ENCODE results near the gene CCR9.

DNA sequence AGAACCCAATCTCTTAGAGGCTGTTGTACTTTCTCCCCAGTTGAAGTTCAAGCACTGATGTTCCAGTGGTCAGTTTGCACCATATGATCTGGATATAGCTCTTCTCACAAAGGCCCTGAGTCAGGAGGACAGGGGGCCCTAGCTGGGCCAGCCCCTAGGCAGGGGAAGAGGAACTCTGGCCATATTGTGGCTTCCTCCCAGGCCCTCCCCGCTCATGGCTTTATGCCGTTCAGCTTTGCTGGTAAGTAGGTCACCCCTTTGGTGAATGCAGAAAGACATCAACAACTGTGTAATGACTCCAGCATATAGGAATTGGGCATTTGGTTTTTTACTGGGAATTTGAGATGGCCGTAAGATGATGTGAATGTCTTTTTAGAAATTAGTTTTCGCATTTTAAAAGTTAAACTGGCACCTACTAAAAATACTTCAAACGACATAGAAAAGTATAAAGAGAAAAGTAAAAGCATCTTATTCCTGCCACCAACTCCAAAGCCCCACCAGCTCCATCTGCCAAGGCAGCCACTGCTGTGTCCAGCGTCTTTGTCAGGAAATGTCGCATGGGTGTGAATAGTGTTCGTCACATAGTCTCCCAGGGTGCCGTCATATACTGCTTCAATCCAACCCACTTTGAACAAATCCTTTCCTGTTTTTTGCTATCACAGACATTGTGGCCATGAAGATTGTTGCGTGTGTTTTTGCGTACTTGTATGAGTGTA lies 25.3 kb downstream of the CCR9 start:
- TF ChIP-seq, protein P1, sequence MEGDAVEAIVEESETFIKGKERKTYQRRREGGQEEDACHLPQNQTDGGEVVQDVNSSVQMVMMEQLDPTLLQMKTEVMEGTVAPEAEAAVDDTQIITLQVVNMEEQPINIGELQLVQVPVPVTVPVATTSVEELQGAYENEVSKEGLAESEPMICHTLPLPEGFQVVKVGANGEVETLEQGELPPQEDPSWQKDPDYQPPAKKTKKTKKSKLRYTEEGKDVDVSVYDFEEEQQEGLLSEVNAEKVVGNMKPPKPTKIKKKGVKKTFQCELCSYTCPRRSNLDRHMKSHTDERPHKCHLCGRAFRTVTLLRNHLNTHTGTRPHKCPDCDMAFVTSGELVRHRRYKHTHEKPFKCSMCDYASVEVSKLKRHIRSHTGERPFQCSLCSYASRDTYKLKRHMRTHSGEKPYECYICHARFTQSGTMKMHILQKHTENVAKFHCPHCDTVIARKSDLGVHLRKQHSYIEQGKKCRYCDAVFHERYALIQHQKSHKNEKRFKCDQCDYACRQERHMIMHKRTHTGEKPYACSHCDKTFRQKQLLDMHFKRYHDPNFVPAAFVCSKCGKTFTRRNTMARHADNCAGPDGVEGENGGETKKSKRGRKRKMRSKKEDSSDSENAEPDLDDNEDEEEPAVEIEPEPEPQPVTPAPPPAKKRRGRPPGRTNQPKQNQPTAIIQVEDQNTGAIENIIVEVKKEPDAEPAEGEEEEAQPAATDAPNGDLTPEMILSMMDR (IDR thresholded peaks at IDR 0.05; ENCODE audit: insufficient read depth, low read length, poor library complexity, severe bottlenecking) = no peak
- TF ChIP-seq EZH2phosphoT487 (conservative IDR thresholded peaks at IDR 0.05; ENCODE audit: low read length) = no peak
